HepG2 (cell line): ENCODE measurements around the gene HNRNPA2B1. TPM values are rescaled to one million over a fixed set of nuclear protein-coding genes. Genes with fewer than 3 reads are reported as not detected.

Source experiments
- ATAC-seq: fragments of 200-7000 bp; cut with Tn5 transposase; 3 replicates; pipeline ENCODE4 v1.9.1; 2020; ENCODE audit warnings: mild to moderate bottlenecking, moderate library complexity
- BruUV-seq: library from RNA; stranded (reverse); fragments of 400-500 nt; replicated peaks from 2 replicates; lab custom pipeline; 2021; lab: Mats Ljungman, UMichigan
- CTCF ChIA-PET: fragments of 300-600 bp; formaldehyde crosslinking; extraction: SDS; loops from one replicate; lab custom pipeline; 2021; ENCODE audit warnings: low total read pairs, inconsistent platforms, low intra/inter-chr PET ratio; lab: Yijun Ruan, JAX
- POLR2A ChIA-PET: fragments of 350-600 bp; sonication (Branson Sonifier 250); formaldehyde crosslinking; loops from one replicate; lab custom pipeline; 2020; ENCODE audit warnings: antibody characterized with exemption, inconsistent platforms; lab: Yijun Ruan, JAX
- DNase-seq: peaks from one replicate; pipeline ENCODE4 v3.0.0-alpha.2; 2015; ENCODE audit warnings: low spot score
- FAIRE-seq: peaks from 3 replicates; lab custom pipeline; 2011; peaks lifted over from hg19 to GRCh38; lab: Jason Lieb, UNC
- H2AFZ ChIP-seq: one replicate; pipeline ENCODE4 v1.6.1; 2011; ENCODE audit warnings: low read length, inconsistent platforms
- H3K27ac ChIP-seq: fragments of 300-600 bp; 3 replicates; pipeline ENCODE4 v1.8.0; 2011; ENCODE audit warnings: mixed run types, mild to moderate bottlenecking, mixed read lengths, low read length, inconsistent platforms; ENCODE audit not compliant: insufficient read depth; ENCODE audit errors: extremely low read length
- H3K27me3 ChIP-seq, 2 experiments: fragments of 200-600 bp in 1 of 2; 2 replicates in 1 of 2; 3 replicates in 1 of 2; pipeline versions ENCODE4 v1.6.0 to v1.8.0; 2011; ENCODE audit warnings: low read length in 2 of 2, mild to moderate bottlenecking in 2 of 2, moderate library complexity in 2 of 2, inconsistent platforms in 1 of 2; ENCODE audit not compliant: insufficient read depth in 2 of 2, control insufficient read depth in 1 of 2
- H3K36me3 ChIP-seq, 2 experiments: fragments of 200-600 bp in 1 of 2; replicated peaks in 1 of 2; 2 replicates in 1 of 2; 3 replicates in 1 of 2; pipeline versions ENCODE4 v1.5.1 to v1.8.0; 2011; ENCODE audit warnings: low read length in 2 of 2, inconsistent platforms in 1 of 2; ENCODE audit not compliant: insufficient read depth in 2 of 2, control insufficient read depth in 1 of 2
- H3K4me1 ChIP-seq: 2 replicates; pipeline ENCODE4 v1.5.1; 2012; ENCODE audit warnings: low read length, inconsistent platforms; ENCODE audit not compliant: insufficient read depth
- H3K4me2 ChIP-seq: 2 replicates; pipeline ENCODE4 v1.6.0; 2011; ENCODE audit warnings: low read depth, low read length, inconsistent platforms
- H3K4me3 ChIP-seq, 3 experiments: fragments of 200-600 bp in 1 of 3; sonication (generic), shearing (Covaris generic) in 1 of 3; replicated peaks in 1 of 3; 2 replicates each; pipeline ENCODE4 v1.5.1; 2011 to 2016; ENCODE audit warnings: low read length in 3 of 3, inconsistent platforms in 2 of 3, low read depth in 2 of 3, mild to moderate bottlenecking in 2 of 3, control low read depth in 1 of 3, mixed read lengths in 1 of 3; ENCODE audit not compliant: insufficient read depth in 1 of 3
- H3K79me2 ChIP-seq: one replicate; pipeline ENCODE4 v1.6.1; 2011; ENCODE audit warnings: low read length, inconsistent platforms; ENCODE audit not compliant: insufficient read depth
- H3K9ac ChIP-seq: 2 replicates; pipeline ENCODE4 v1.6.0; 2011; ENCODE audit warnings: mild to moderate bottlenecking, low read depth, low read length, inconsistent platforms; ENCODE audit not compliant: insufficient read depth
- H3K9me3 ChIP-seq: 2 replicates; pipeline ENCODE4 v1.5.1; 2012; ENCODE audit warnings: mild to moderate bottlenecking, low read length
- H4K20me1 ChIP-seq: 2 replicates; pipeline ENCODE4 v1.6.0; 2011; ENCODE audit warnings: inconsistent platforms, mild to moderate bottlenecking, low read length, moderate library complexity; ENCODE audit not compliant: insufficient read depth
- AFF4 ChIP-seq: sonication (generic); formaldehyde crosslinking; IDR thresholded peaks from 2 replicates; pipeline ENCODE4 v1.4.0; 2020; ENCODE audit warnings: missing genetic modification reagents
- DBP ChIP-seq: sonication (generic); formaldehyde crosslinking; IDR thresholded peaks from 2 replicates; pipeline ENCODE4 v1.4.0; 2020; ENCODE audit warnings: missing genetic modification reagents; ENCODE audit errors: not compliant biosample characterization
- IKZF4 ChIP-seq: sonication (generic); formaldehyde crosslinking; IDR thresholded peaks from 2 replicates; pipeline ENCODE4 v1.5.1; 2020; ENCODE audit warnings: borderline replicate concordance, mild to moderate bottlenecking, low read depth, missing genetic modification reagents; ENCODE audit errors: not compliant biosample characterization
- MAFG ChIP-seq: sonication (generic); formaldehyde crosslinking; IDR thresholded peaks from 2 replicates; pipeline ENCODE4 v1.5.1; 2020; ENCODE audit warnings: mild to moderate bottlenecking, missing genetic modification reagents
- SMAD1 ChIP-seq: sonication (generic); formaldehyde crosslinking; IDR thresholded peaks from 2 replicates; pipeline ENCODE4 v1.4.0; 2020; ENCODE audit warnings: missing genetic modification reagents, low read depth, mild to moderate bottlenecking, borderline replicate concordance
- THYN1 ChIP-seq: sonication (generic); formaldehyde crosslinking; IDR thresholded peaks from 2 replicates; pipeline ENCODE4 v1.8.1; 2023; ENCODE audit warnings: low read depth, mild to moderate bottlenecking, moderate library complexity, missing genetic modification reagents, borderline replicate concordance
- TMF1 ChIP-seq: sonication (generic); formaldehyde crosslinking; IDR thresholded peaks from 2 replicates; pipeline ENCODE4 v1.8.1; 2022; ENCODE audit warnings: low read depth, missing genetic modification reagents
- ZNF143 ChIP-seq: sonication (generic); formaldehyde crosslinking; IDR thresholded peaks from 2 replicates; pipeline ENCODE4 v1.4.0; 2020; ENCODE audit warnings: missing genetic modification reagents
- ZNF335 ChIP-seq: sonication (generic); formaldehyde crosslinking; IDR thresholded peaks from 2 replicates; pipeline ENCODE4 v1.4.0; 2020; ENCODE audit warnings: missing genetic modification reagents
- ZNF773 ChIP-seq: sonication (generic); formaldehyde crosslinking; IDR thresholded peaks from 2 replicates; pipeline ENCODE4 v1.4.0; 2020; ENCODE audit warnings: missing genetic modification reagents, borderline replicate concordance
- ZNF83 ChIP-seq: sonication (generic); formaldehyde crosslinking; IDR thresholded peaks from 2 replicates; pipeline ENCODE4 v1.4.0; 2020; ENCODE audit warnings: missing genetic modification reagents, mild to moderate bottlenecking, borderline replicate concordance
- WGBS: methylation state at CpG from one replicate; pipeline ENCODE4 v1.1.6; 2017; ENCODE audit warnings: low lambda C conversion rate; 5-methylcytosine and 5-hydroxymethylcytosine counted together
- in situ Hi-C: cut with HindIII; loops from 2 replicates; pipeline ENCODE4 v1.10.0; 2017; ENCODE audit warnings: low pct_unique_long_range_greater_than_20kb; ENCODE audit not compliant: extremely low pct_ligation_motif_present
- intact Hi-C: fragments of 100-400 bp; cut with micrococcal nuclease; formaldehyde crosslinking; loops from one replicate; pipeline ENCODE4 v1.10.0; 2022; ENCODE audit not compliant: unreplicated experiment
- polyA plus RNA-seq, 8 experiments: library from polyadenylated mRNA; depleted of rRNA in 3 of 8; stranded (reverse) in 7 of 8; unstranded in 1 of 8; fragments of >200 nt; fragmentation: Illumina TruSeq in 4 of 8; extraction: Trizol in 4 of 8; gene quantifications; 2 replicates each; pipeline versions ENCODE4 v1.2.1 to v1.2.3, GENCODE V29; 2011 to 2016; ENCODE audit warnings: low read depth in 4 of 8, missing spikeins in 1 of 8, mixed read lengths in 1 of 8; ENCODE audit not compliant: insufficient read depth in 1 of 8
- total RNA-seq, 5 experiments: library from RNA; depleted of rRNA; stranded (reverse); fragments of >200 nt; fragmentation: Illumina TruSeq; extraction: Trizol; gene quantifications; 2 replicates each; pipeline ENCODE4 v1.2.3, GENCODE V29; 2016; ENCODE audit warnings: low read depth in 1 of 5
- TF ChIP-seq, protein P1 (sequence below): IDR thresholded peaks from 2 replicates; pipeline ENCODE4 v1.6.1; 2016; ENCODE audit warnings: low read depth, borderline replicate concordance
- TF ChIP-seq, protein P2 (sequence below): IDR thresholded peaks from 2 replicates; pipeline ENCODE4 v1.6.1; 2016; ENCODE audit warnings: missing compliant biosample characterization, missing genetic modification reagents, borderline replicate concordance

HNRNPA2B1 gene
- total and polyA plus RNA-seq, 2 of the 13 experiments (the other 11 are each of a cell fraction or from before 2014, with no cell fraction given) = 193 to 412 TPM

GRCh38 chr7:26141077-26141476, 59.5 kb downstream of the HNRNPA2B1 start (continued):
- TF ChIP-seq ZNF143 = no peak

- 81% methylated on average over 1 of the region's 1 CpG for WGBS
- H3K4me3 ChIP-seq = no peak overlapping the region
Measured at GRCh38 chr7:26140380-26140779, 60.2 kb downstream of the HNRNPA2B1 start.

More at GRCh38 chr7:26140380-26140779, 60.2 kb downstream of the HNRNPA2B1 start:
- H2AFZ ChIP-seq = no peak overlapping the region
- ATAC-seq = no peak
- no peak overlapping the region for H3K4me2 ChIP-seq
- no peak overlapping the region for H3K27ac ChIP-seq
- no peak overlapping the region for H3K9ac ChIP-seq
- no peaks in the 10 kb centered on the region for H4K20me1 ChIP-seq
- no peaks in the 10 kb centered on the region for H3K36me3 ChIP-seq
- POLR2A ChIA-PET = no interaction called here
- TF ChIP-seq THYN1 (CRISPR knock-in tag) (no peak), SMAD1 (CRISPR knock-in tag) (no peak), ZNF83 (CRISPR knock-in tag) (no peak), IKZF4 (CRISPR knock-in tag) (no peak), AFF4 (CRISPR knock-in tag) (no peak), ZNF335 (no peak), DBP (no peak), TMF1 (no peak), MAFG (no peak), ZNF773 (no peak)
- TF ChIP-seq, protein P1, sequence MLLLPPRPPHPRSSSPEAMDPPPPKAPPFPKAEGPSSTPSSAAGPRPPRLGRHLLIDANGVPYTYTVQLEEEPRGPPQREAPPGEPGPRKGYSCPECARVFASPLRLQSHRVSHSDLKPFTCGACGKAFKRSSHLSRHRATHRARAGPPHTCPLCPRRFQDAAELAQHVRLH (CRISPR knock-in tag) = no peak
- TF ChIP-seq, protein P2, sequence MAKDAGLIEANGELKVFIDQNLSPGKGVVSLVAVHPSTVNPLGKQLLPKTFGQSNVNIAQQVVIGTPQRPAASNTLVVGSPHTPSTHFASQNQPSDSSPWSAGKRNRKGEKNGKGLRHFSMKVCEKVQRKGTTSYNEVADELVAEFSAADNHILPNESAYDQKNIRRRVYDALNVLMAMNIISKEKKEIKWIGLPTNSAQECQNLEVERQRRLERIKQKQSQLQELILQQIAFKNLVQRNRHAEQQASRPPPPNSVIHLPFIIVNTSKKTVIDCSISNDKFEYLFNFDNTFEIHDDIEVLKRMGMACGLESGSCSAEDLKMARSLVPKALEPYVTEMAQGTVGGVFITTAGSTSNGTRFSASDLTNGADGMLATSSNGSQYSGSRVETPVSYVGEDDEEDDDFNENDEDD (CRISPR knock-in tag) = no peak
- FAIRE-seq = no peak
- DNase-seq = no peak
- intact Hi-C loops = no loop called here
- H3K9me3 ChIP-seq = no peaks in the 10 kb centered on the region
- H3K27me3 ChIP-seq = peaks cover 0 to 3% of the 10 kb centered on the region in 2 experiments; a peak in 1 of 5 replicates
- CTCF ChIA-PET = no interaction called here
- H3K4me1 ChIP-seq = no peaks in the 10 kb centered on the region
- in situ Hi-C loops = no loop called here
- BruUV-seq = no TSS peak
- H3K79me2 ChIP-seq = no peaks in the 10 kb centered on the region
